ENCODE results near the gene BCAS3.

DNA sequence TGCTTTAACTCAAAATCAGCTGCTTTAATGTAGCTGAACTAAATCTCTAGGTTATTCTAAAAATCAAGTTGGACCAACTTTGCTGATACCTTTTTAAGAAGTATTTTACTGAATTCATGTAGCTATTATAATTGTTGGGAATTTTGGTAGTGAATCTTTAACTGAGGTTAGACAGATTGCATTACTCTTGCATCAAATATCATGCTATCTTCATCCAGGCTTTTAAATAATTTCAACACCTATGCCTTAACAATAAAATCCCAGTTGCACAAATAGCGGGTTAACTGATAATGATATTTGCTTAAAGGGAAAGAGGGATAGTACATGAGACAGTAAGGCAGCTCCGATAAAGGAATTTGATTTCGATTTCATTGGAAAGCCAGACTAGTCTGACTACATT is 480.7 kb downstream of the BCAS3 start:
- TF ChIP-seq, protein P1, sequence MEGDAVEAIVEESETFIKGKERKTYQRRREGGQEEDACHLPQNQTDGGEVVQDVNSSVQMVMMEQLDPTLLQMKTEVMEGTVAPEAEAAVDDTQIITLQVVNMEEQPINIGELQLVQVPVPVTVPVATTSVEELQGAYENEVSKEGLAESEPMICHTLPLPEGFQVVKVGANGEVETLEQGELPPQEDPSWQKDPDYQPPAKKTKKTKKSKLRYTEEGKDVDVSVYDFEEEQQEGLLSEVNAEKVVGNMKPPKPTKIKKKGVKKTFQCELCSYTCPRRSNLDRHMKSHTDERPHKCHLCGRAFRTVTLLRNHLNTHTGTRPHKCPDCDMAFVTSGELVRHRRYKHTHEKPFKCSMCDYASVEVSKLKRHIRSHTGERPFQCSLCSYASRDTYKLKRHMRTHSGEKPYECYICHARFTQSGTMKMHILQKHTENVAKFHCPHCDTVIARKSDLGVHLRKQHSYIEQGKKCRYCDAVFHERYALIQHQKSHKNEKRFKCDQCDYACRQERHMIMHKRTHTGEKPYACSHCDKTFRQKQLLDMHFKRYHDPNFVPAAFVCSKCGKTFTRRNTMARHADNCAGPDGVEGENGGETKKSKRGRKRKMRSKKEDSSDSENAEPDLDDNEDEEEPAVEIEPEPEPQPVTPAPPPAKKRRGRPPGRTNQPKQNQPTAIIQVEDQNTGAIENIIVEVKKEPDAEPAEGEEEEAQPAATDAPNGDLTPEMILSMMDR (IDR thresholded peaks at IDR 0.05), result no peak
- no peak for TF ChIP-seq ZFX (IDR thresholded peaks at IDR 0.05; ENCODE audit: borderline replicate concordance)
